Endodermal cell (in vitro differentiated cells): Measurements from ENCODE around the gene PDE6A. TPM values are rescaled to one million over a fixed set of nuclear protein-coding genes. Genes with fewer than 3 reads are reported as not detected.

Source experiments
- DNase-seq: peaks from one replicate; pipeline ENCODE4 v3.0.0-alpha.2; 2017
- H3K27ac ChIP-seq: 2 replicates; pipeline ENCODE4 v1.5.1; 2013; ENCODE audit warnings: mild to moderate bottlenecking, low read depth, low read length, moderate library complexity
- H3K27me3 ChIP-seq: 2 replicates; pipeline ENCODE4 v1.6.1; 2013; ENCODE audit warnings: mild to moderate bottlenecking, low read length, moderate library complexity; ENCODE audit not compliant: insufficient read depth, control insufficient read depth, poor library complexity, severe bottlenecking
- H3K36me3 ChIP-seq: 2 replicates; pipeline ENCODE4 v1.7.0; 2013; ENCODE audit warnings: mild to moderate bottlenecking, low read length, moderate library complexity; ENCODE audit not compliant: control insufficient read depth, insufficient read depth
- H3K4me1 ChIP-seq: one replicate; pipeline ENCODE4 v1.7.0; 2013; ENCODE audit warnings: low read length; ENCODE audit not compliant: control insufficient read depth, insufficient read depth
- H3K4me3 ChIP-seq: 2 replicates; pipeline ENCODE4 v1.5.1; 2013; ENCODE audit warnings: mild to moderate bottlenecking, low read length, moderate library complexity
- H3K9ac ChIP-seq: 2 replicates; pipeline ENCODE4 v1.6.1; 2013; ENCODE audit warnings: mild to moderate bottlenecking, low read length, moderate library complexity; ENCODE audit not compliant: poor library complexity, severe bottlenecking; ENCODE audit errors: extremely low read depth
- H3K9me3 ChIP-seq: 2 replicates; pipeline ENCODE4 v1.6.1; 2013; ENCODE audit warnings: mild to moderate bottlenecking, low read length, moderate library complexity; ENCODE audit not compliant: control insufficient read depth
- H3K27ac Mint-ChIP-seq: 2 replicates; pipeline ENCODE4 v1.8.0; 2020; ENCODE audit warnings: mixed read lengths
- H3K27me3 Mint-ChIP-seq: 2 replicates; pipeline ENCODE4 v1.8.0; 2021; ENCODE audit warnings: mild to moderate bottlenecking, mixed read lengths; ENCODE audit not compliant: insufficient read depth
- H3K36me3 Mint-ChIP-seq: 2 replicates; pipeline ENCODE4 v1.8.0; 2020; ENCODE audit warnings: low read depth, mixed read lengths
- H3K4me1 Mint-ChIP-seq: 2 replicates; pipeline ENCODE4 v1.8.0; 2020; ENCODE audit warnings: mixed read lengths
- H3K4me3 Mint-ChIP-seq: 2 replicates; pipeline ENCODE4 v1.8.0; 2020; ENCODE audit warnings: mild to moderate bottlenecking, moderate library complexity, mixed read lengths
- H3K9me3 Mint-ChIP-seq: 2 replicates; pipeline ENCODE4 v1.8.0; 2020; ENCODE audit warnings: mild to moderate bottlenecking, mixed read lengths
- WGBS, 2 experiments: methylation state at CpG; one replicate each; pipeline versions ENCODE4 v1.1.5 to v1.1.7; 2013; ENCODE audit warnings: missing lambda C conversion rate in 2 of 2, mixed read lengths in 1 of 2; ENCODE audit not compliant: insufficient coverage in 1 of 2, insufficient read length in 1 of 2; 5-methylcytosine and 5-hydroxymethylcytosine counted together
- total RNA-seq, 2 donors: library from RNA; stranded (reverse); fragmentation: NEBNext Ultra II Directional in 1 of 2; extraction: Animal tissue kit (Norgen Biotek cat#: 25700) in 1 of 2; gene quantifications; 2 replicates in 1 of 2; 3 replicates in 1 of 2; pipeline ENCODE4 v1.2.1, GENCODE V29; 2021
- TF ChIP-seq, protein P1 (sequence below): fragments of 200-600 bp; sonication (generic); conservative IDR thresholded peaks from 2 replicates; pipeline ENCODE4 v1.5.0; 2021; ENCODE audit warnings: antibody characterized with exemption, mild to moderate bottlenecking

The PDE6A gene
- total RNA-seq, 2 donors from 2014 or later = 0.07 TPM; not detected in 1

DNA sequence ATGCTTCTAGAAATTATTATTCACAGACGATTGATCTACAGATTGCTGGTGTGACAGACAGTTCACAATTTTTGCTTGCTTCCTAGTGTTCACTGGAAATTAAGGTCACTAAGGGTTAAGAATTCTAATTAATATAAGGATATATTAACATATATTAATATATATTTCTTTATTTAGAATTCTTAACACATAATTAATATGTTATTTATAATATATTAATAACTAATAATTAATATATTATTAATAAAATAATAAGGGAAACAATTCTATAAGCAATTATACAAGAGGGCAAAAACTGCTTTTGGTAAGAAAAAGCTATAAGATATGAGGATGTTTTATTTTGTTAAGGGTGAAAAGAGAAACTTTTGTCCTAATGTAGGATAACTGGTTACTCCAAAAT, 56.3 kb downstream of the PDE6A start:
- H3K27me3 ChIP-seq = no peaks in the 10 kb centered on the region
- H3K27ac ChIP-seq = no peak overlapping the region
- TF ChIP-seq, protein P1, sequence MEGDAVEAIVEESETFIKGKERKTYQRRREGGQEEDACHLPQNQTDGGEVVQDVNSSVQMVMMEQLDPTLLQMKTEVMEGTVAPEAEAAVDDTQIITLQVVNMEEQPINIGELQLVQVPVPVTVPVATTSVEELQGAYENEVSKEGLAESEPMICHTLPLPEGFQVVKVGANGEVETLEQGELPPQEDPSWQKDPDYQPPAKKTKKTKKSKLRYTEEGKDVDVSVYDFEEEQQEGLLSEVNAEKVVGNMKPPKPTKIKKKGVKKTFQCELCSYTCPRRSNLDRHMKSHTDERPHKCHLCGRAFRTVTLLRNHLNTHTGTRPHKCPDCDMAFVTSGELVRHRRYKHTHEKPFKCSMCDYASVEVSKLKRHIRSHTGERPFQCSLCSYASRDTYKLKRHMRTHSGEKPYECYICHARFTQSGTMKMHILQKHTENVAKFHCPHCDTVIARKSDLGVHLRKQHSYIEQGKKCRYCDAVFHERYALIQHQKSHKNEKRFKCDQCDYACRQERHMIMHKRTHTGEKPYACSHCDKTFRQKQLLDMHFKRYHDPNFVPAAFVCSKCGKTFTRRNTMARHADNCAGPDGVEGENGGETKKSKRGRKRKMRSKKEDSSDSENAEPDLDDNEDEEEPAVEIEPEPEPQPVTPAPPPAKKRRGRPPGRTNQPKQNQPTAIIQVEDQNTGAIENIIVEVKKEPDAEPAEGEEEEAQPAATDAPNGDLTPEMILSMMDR = no peak
- Mint-ChIP-seq H3K27ac (no peak overlapping the region), H3K4me3 (no peak overlapping the region), H3K4me1 (peaks cover 6% of the 10 kb centered on the region), H3K27me3 (no peaks in the 10 kb centered on the region), H3K36me3 (no peaks in the 10 kb centered on the region), H3K9me3 (no peaks in the 10 kb centered on the region)
- DNase-seq = no peak
- no peaks in the 10 kb centered on the region for H3K36me3 ChIP-seq
- H3K4me1 ChIP-seq = peaks cover 2% of the 10 kb centered on the region
- no peaks in the 10 kb centered on the region for H3K9me3 ChIP-seq
- no peak overlapping the region for H3K4me3 ChIP-seq
- 95% methylated on average over 1 of the region's 1 CpG; no CpG with 5 or more reads in 1 of the 2 experiments for WGBS, 2 experiments
- H3K9ac ChIP-seq = no peak overlapping the region

- no peak overlapping the region for H3K9ac ChIP-seq
- no peaks in the 10 kb centered on the region for H3K36me3 ChIP-seq
- Mint-ChIP-seq H3K36me3 (no peaks in the 10 kb centered on the region), H3K4me1 (peaks cover 6% of the 10 kb centered on the region), H3K27ac (no peak overlapping the region), H3K9me3 (no peaks in the 10 kb centered on the region), H3K27me3 (no peaks in the 10 kb centered on the region), H3K4me3 (no peak overlapping the region)
- H3K9me3 ChIP-seq = no peaks in the 10 kb centered on the region
- TF ChIP-seq, protein P1 = no peak
- no peak for DNase-seq
- H3K4me3 ChIP-seq = no peak overlapping the region
- H3K27ac ChIP-seq = peak overlapping the region; percentile 58
- peaks cover 2% of the 10 kb centered on the region for H3K4me1 ChIP-seq
- 71 to 80% methylated on average over 2 to 8 of the region's 10 CpGs for WGBS, 2 experiments
- no peaks in the 10 kb centered on the region for H3K27me3 ChIP-seq
Observed at GRCh38 chr5:149887622-149888183, 56.9 kb downstream of the PDE6A start.

GRCh38 chr5:149886692-149887470, 57.7 kb downstream of the PDE6A start:
- WGBS, 2 experiments = 91 to 93% methylated on average over 4 to 5 of the region's 6 CpGs

More at GRCh38 chr5:149886692-149887470, 57.7 kb downstream of the PDE6A start:
- no peaks in the 10 kb centered on the region for H3K36me3 Mint-ChIP-seq
- Histone ChIP-seq H3K27me3 (no peaks in the 10 kb centered on the region), H3K9ac (no peak overlapping the region), H3K9me3 (no peaks in the 10 kb centered on the region), H3K27ac (no peak overlapping the region), H3K36me3 (no peaks in the 10 kb centered on the region), H3K4me1 (peaks cover 2% of the 10 kb centered on the region), H3K4me3 (no peak overlapping the region)
- DNase-seq = no peak
- H3K4me3 Mint-ChIP-seq = no peak overlapping the region
- H3K9me3 Mint-ChIP-seq = no peaks in the 10 kb centered on the region
- TF ChIP-seq, protein P1 = no peak
- no peaks in the 10 kb centered on the region for H3K27me3 Mint-ChIP-seq
- no peak overlapping the region for H3K27ac Mint-ChIP-seq
- H3K4me1 Mint-ChIP-seq = peaks cover 6% of the 10 kb centered on the region
